Measurements from ENCODE around the gene TLR6.
"Not testable (repeated sequence)": the region's sequence is repeated elsewhere in the genome, so short reads cannot be mapped to it uniquely, and the experiment has no call there.

TLR6 gene

GRCh38 chr4:38821739-38822138 is 34.9 kb downstream of the TLR6 start:
- DNase-seq: no peak

GRCh38 chr4:38820329-38821061 is 36.1 kb downstream of the TLR6 start:
- no peak for DNase-seq

GRCh38 chr4:38819569-38819968 is 37.0 kb downstream of the TLR6 start:
- no peak for DNase-seq

- DNase-seq: no peak
These were observed 38.1 kb downstream of the TLR6 start for GRCh38 chr4:38818441-38818976.

- DNase-seq: no peak
These were observed 40.5 kb downstream of the TLR6 start for GRCh38 chr4:38815885-38816782.

- DNase-seq: no peak
These were observed 42.2 kb downstream of the TLR6 start for GRCh38 chr4:38814386-38814785.

GRCh38 chr4:38811297-38811696 is 45.3 kb downstream of the TLR6 start:
- DNase-seq: no peak

GRCh38 chr4:38807462-38807861 is 49.2 kb downstream of the TLR6 start:
- not testable (repeated sequence) for DNase-seq

GRCh38 chr4:38806251-38806650 is 50.4 kb downstream of the TLR6 start:
- not testable (repeated sequence) for DNase-seq

- DNase-seq: no peak
These were observed 51.0 kb downstream of the TLR6 start for GRCh38 chr4:38805530-38806145.

- no peak for DNase-seq
These were observed 51.8 kb downstream of the TLR6 start, which contains the start of gene TLR1 for GRCh38 chr4:38804654-38805295. Gene TLR1, minus strand, starts transcription at chr4:38804791. Its CDS starts 5,960 bp downstream, at chr4:38798831.

- no peak for DNase-seq
These were observed 52.6 kb downstream of the TLR6 start for GRCh38 chr4:38803833-38804653.

- DNase-seq: no peak
These were observed 53.9 kb downstream of the TLR6 start for GRCh38 chr4:38802561-38803355.

GRCh38 chr4:38800961-38801450 is 55.6 kb downstream of the TLR6 start:
- no peak for DNase-seq

- DNase-seq: no peak
These were observed 56.3 kb downstream of the TLR6 start for GRCh38 chr4:38800366-38800765.

GRCh38 chr4:38795087-38795486 is 61.5 kb downstream of the TLR6 start:
- DNase-seq: no peak

- DNase-seq: no peak
These were observed 62.6 kb downstream of the TLR6 start for GRCh38 chr4:38794051-38794450.

- DNase-seq: no peak
These were observed 65.6 kb downstream of the TLR6 start for GRCh38 chr4:38791010-38791409.

- no peak for DNase-seq
These were observed 68.3 kb downstream of the TLR6 start for GRCh38 chr4:38788317-38788716.

- DNase-seq: no peak
These were observed 68.9 kb downstream of the TLR6 start for GRCh38 chr4:38787693-38788092.

GRCh38 chr4:38785901-38786402 is 70.7 kb downstream of the TLR6 start:
- DNase-seq: no peak

Measured in DMS79 (cell line).